Central memory CD4-positive, alpha-beta T cell (primary cell): ENCODE results near the gene ASIC4.

Experiments used
- DNase-seq: peaks from one replicate; pipeline ENCODE4 v3.0.0; 2022

ASIC4 gene

DNA sequence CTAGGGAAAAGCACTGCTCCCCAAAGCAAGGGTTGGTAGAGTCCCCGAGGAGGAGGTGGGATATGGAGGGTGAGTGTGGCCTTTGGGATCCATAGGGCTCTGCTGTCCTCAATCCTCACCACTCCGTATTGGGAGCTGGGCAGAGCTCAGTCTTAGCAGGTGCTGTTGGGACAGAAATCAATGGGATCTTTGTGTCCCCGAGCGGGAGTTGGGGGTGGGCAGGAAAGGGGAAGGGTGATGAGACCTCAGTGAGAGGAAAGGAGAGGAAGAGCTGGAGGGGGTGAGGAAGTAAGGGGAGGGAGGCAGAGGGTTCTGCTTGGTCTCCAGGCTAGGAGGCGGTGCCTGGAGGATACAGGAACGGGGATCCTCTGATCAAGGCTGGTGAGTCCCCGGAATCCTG, 2.6 kb downstream of the ASIC4 start:
- DNase-seq: no peak

DNA sequence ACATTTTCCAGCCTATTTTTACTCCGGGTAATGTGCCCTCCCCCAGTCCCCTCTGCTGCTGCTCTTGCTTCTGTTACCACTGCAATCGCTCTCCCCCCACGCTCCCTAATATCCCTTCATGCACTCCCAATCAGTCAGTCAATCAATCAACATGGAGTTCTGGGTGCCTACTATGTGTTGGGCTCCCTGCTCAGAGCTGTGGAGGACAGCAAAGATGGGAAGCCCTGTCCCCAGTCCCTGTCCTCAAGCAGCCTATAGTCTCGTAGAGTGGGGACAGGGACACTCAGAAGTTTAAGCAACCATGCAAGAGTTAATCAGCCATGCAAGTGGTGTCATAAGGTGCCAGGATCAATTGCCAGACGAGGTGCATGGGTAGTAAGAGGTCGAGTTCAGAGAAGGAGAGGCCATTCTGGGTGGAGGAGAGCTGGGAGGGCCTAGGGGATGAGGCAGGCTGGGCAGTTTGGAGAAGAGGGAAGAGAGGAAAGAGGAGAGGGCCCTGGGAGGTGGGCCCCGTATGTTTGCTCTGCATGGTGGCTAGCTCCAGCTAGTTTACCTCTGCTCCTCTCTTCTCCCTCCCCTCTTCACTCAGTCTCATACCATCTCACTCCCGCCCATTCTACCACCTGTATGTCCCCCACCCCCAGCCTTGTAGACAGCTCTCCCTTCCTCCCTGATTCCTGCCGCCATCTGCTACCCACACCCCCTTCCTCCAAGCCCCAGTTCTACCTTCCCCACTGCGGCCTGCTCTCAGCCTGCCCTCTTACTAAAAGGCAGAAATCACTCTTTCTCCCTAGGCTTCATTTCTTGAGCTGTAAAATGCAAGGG, 3.9 kb downstream of the ASIC4 start:
- no peak for DNase-seq

DNA sequence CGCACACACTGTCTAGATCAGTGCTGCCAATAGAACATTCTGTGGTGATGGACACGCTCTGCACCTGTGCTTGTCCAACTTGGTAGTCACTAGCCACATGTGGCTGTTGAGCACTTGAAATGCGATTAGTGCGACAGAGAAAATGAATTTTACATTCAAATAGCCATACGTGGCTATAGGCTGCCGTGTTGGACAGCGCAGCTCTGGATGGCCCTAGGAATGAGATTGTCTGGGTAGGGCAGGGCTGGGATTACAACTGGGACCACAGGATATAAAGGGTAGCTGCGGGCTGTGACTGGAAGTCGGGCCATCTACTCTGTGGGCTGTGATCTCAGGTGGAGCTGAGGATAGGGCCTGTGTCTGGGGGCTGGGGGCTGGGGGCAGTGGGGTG, 5.2 kb downstream of the ASIC4 start:
- DNase-seq: no peak

DNA sequence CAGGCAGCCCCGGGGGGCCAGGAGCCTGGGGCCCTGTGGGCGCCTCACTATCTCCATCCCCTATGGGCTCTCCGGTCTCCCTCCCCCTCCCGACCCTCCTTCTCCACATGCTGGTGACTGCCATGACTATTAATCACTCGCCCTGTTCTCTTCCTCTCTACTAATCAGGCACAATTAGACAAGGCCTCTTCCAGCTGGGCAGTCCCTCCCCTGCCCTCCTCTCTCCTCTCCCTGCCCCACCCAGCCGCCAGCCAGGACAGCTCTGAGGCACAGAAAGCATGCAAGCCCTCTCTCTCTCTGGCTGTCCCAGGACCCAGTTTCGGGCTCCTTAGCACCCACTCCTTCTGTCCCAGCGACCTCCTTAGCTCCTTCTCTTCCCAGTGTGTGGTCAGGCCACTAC, 5.8 kb downstream of the ASIC4 start:
- DNase-seq: no peak

DNA sequence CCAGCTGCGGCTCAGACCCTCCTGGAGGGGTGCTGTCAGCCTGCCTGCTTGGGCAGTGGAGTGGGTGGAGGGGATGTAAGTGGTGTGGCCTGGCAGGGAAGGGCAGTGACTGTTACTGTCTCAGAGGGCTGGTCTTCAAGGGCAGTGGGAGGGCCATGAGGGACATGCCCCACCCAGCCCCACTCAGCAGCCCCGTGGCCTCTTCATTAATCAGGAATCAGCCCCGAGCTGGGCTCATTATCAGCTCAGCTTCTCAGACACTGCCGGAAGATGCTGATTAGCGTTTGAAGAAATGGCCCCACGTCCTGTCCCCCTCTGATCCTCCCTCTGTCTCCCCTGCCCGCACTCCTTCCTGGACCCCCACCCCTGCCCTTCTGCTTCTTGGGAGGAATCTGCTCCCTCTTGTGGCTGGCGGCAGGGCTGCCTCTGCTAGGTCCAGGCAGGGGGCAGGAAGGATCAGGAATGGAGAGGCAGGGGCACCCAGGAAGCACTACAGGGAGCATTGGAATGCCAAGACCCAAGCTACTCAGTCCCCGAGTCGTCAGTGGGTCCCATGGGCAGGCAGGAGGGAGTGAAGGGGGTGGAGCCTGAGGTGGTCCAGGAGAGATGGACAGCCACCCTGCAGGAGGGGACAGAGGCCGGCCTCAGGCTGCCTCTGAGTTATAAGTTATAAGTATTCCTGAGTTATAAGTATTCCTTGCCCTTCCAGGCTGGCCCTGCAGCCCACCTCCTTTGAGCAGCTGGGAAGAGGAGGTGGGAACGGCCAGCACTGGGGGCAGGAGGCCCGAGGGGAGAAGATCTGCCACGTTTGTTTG, 7.0 kb downstream of the ASIC4 start:
- DNase-seq: no peak

DNA sequence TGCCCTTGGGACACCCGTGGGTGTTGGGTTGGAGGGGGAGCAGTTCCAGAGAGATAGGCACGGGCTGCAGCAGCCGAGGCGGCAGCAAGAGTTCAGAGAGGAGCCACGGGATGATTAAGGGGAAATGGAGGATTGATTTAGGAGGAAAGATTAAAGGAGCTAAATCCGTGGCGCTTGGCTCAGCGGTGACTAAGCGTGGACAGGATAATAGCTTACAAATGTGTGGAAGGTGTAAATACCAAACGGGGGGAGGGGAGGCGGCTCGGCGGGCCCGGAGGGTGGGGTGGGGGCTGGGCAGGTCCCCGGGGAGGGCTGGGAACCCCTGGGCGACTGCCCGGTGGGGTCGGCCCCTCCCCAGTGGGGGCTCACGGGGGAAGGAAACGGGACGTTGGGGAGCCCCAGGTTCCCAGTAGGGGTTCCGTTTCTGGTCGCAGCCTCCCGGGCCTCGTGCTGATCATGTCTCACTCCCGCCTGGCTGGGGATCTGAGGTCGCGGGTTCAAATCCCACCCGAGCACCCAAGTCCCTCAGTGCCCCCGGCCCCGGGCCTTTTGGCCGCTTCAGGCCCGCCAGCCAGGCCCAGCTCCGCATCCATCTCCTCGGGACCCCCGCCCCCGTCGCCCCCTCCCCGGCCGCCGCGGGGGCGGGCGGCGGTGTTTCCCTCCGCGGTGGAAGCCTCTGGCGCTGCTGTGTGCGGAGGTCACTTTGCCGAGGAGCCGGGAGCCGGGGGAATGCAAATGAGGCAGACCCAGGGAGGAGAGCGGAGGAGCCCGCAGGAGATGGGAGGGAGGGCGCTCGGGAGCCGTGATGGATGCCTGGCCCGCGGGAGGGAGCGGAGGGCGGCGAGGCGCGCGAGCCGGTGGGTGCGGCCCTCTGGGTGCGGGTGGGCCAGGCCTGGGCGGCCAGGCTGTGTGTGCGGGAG, 8.1 kb downstream of the ASIC4 start:
- no peak for DNase-seq

DNA sequence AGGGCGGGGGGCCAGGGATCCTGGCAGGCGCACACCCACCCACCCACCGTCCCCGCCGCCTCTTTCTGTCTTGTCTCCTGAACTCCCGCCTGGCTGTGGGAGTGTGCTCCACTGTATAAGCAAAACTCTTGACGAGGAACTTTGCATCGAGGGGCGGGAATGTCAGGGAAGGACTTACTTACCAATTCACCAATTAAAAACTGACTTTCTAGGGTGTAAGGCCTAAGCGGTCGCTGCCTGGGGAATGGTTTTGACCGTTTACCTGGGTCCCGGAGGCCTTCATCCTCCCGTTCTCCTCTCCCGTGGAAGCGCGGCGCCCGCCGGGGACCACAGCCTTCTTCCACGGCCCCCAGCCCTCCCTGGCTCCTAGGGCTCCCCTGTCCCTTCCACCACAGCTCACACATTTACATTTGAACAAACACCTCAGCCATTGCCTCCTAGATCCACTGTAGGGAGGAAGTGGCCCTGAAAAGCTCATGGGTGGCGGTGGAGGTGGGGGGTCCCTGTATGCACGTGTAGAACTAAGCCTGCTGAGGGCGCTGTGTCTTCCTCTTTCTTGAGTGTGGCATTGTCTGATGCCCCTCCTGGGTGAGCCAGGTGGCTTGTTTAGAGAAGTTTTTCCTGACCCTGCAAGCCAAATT, 8.9 kb downstream of the ASIC4 start:
- DNase-seq: no peak

DNA sequence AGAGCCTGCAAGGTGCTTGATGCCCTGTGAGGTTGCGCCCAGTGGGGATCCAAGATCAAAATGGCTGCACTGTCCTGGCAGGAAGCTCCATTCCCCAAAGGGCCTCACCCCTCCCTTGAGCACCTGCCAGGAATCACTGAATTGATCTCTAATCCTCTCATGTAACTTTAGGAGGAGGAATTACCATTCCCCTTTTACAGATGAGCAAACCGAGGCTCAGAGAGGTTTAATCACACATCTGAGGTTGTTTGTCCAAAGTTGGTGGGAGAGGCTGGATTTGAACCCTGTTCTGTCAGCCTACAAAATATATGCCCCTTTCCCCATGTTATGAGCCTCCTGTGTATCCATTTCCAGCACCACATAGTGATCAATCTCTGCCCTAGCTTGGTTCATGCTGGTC, 10.5 kb downstream of the ASIC4 start:
- DNase-seq: no peak

DNA sequence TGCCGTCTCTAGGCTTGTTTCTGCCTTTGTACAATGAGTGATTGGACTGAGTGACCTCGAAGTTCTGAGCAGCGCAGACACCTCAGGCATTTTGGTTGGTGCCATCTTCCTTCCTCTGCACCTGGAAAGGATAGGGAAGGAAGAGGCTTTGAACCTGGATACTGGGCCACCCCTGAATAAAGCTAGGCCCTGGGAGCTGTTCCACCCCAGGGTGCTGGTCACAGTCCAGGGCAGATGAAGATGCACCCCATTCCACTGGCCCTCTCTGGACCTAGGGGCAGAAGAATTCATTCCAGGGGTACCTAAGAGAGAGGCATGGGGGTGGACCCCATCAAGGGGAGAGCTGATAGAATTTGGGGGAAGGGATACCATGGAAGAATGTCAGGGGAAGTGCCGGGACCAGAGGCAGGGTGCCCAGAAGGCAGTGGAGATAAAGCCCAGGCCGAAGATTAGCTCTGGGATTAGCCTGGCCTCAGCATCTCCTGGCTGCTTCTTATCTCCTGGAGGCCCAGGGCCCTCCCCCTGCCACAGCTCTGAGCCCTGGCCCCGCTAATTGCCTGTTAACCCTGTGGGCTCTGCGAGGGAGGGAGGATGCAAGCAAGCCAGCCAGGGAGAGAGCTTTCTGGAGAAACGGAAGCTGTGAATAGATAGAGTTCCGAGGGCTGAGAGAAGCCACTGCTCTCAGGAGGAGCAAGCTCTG, 11.4 kb downstream of the ASIC4 start:
- no peak for DNase-seq

DNA sequence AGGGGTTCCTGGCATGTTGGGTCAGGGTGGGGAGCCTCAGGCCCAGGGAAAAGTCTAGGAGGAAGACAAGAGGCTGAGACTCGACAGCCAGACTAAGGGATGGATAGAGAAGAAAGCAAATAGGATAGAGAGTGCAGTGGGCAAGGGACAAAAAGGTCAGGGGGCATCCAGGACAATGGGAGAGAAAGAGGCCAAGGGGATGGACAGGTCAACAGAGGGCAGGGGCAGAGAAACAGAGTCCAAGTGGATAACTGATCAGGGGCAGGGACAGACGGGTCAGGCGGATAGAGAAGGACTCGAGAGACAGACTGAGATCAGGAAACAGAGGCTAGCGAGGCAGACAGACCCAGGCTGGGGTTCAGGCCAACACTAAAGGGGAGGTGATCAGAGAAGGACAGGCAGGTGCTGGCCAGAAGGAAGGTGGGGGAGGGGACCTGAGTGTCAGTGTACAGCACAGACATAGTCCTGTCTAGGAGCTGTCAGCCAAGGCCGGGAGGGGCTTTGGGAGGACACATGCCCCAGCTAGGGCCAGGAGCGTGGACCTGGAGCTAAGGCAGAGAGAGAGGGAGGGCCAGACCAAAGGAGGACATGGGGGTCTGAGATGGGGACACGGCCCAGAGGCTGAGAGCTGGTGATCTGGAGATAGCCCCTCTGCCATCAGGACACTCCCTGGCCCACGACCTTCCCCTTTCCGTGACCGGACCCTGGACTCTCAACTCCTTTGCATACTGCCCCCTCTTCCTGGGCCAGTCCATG, 12.2 kb downstream of the ASIC4 start:
- DNase-seq: no peak

DNA sequence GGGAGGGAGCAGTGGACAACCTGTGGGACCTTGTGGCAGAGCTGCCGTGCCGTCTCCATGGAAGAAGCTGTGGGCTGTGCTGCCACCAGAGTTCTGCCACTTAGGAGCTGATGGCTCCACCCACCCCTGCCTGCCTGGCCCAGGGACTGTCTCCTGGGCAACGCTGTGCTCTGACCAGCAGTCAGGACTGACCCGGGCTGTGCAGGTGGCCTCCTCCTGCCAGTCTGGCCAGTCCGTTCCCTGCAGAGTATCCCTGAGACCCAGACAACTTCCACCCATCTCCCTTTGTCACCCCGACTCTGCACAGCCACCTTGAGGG, 12.8 kb downstream of the ASIC4 start:
- DNase-seq: no peak

DNA sequence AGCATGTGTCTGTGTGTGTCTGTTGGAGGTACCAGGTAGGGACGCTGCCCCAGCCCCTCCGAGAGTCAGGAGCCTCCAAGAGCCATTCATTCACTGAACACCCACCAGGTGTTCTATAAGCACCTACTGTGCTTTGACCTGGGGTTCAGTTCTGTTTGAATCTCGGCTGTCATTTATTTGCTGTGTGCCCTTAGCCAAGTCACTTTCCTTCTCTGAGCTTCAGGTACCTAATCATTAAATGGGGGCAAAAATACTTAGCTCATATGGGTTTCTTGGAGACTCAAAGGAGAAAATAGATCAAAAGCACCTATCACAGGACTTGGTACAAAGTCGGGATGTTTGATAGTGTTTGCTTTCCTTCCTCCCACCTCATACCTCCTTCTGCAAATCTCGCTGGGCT, 13.2 kb downstream of the ASIC4 start:
- no peak for DNase-seq

DNA sequence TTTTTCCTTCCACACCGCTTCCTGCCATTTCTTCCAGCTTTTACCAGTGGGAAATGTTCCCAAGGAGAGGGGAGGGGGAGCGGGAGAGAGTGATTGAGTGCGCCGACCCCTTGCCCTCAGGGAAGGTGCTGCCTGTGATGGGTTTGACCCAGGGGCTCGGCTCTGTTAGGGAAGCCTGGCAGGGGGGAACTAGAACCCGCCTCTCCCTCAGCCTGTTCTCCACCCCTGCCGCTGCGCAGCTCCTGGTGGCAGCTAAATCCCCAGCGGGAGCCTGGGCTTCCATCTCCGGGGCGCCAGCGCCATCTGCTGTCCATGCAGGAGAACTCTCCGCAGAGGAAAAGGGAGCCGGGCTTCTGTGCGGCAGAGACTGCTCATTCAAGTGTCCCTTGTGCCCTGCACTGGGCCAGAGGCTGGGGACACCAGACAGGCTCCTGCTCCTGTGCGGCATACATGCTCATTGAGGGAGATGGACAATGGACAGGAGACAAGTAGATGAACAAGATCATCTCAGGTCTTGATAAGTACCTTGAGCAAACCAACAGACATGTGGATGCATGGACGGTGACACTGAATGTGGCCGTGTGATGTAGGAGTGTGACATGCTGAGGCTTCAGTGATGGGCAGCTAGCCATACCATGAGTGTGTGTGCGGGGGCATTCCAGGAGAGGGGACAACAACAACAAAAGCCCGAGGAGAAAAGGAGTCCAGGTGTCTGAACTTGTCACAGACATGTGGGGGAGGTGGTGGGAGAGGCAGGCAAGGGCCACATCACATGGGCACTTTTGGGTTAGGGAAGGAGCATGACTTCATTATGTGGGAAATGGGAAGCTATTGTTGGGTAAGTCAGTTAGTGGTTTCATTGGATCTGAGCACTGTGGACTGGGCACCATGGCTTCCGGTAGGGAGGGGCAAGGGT, 16.0 kb downstream of the ASIC4 start:
- peak; percentile 79 for DNase-seq

DNA sequence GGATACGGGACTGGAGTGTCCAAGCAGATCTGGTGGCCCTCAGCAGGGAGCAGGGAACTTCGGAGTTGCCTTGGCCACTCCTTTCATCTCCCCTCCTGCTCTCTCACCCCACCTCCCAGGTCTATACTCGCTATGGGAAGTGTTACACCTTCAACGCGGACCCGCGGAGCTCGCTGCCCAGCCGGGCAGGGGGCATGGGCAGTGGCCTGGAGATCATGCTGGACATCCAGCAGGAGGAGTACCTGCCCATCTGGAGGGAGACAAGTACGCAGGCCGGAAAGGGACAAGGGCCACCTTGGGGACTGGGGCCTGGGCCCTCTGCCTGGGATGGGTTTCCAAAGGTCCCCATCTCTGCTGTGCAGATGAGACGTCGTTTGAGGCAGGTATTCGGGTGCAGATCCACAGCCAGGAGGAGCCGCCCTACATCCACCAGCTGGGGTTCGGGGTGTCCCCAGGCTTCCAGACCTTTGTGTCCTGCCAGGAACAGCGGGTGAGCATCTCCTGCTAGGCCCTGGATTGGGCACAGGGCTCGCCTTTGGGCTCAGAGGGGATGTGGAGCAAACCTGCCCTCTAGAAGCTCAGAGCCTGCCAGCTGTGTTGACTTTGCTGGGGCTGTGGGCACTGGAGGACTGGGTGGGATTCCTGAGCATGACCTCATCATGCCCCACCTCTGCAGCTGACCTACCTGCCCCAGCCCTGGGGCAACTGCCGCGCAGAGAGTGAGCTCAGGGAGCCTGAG, 17.5 kb downstream of the ASIC4 start:
- no peak for DNase-seq

DNA sequence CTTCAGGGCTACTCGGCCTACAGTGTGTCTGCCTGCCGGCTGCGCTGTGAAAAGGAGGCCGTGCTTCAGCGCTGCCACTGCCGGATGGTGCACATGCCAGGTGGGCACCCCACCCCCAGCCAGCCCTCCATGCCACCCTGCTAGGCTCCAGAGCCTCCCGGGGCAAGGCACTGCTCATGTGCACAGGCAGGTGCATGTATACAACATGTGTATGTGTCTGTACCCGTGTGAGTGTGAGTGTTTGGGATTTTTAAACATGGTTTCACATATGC, 18.0 kb downstream of the ASIC4 start:
- no peak for DNase-seq

DNA sequence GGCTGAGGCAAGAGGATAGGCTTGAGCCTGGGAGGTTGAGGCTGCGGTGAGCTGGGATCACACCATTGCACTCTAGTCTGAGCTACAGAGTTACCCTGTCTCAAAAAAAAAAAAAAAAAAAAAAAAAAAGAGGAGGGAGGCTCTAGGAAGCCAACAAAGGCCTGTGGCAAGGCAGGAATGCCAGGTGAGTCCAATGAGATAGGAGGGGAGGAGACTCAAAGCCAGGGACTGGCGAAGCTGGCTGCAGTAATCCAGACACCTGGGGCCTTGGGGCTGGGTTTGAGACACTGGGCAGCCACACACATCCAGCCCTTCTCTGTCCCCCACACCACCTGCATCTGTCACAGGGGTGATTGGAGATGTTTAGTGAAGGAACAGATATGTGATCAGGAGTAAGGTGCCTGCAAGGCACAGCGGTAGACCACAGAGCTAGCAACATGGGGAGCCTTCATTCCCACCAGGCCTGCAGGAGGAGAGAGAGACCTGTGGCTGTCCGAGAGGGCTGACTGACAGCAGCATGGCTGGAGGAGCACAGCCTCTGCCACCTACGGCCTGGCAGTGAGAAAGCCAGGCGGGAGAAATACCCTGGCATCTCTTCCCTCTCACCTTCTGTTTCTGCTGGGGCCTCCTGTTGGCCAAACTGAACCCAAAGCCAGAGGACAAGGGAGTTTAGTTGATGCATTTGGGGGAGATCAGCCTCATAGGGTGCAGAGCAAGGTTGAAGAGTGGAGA, 19.8 kb downstream of the ASIC4 start:
- DNase-seq: no peak

DNA sequence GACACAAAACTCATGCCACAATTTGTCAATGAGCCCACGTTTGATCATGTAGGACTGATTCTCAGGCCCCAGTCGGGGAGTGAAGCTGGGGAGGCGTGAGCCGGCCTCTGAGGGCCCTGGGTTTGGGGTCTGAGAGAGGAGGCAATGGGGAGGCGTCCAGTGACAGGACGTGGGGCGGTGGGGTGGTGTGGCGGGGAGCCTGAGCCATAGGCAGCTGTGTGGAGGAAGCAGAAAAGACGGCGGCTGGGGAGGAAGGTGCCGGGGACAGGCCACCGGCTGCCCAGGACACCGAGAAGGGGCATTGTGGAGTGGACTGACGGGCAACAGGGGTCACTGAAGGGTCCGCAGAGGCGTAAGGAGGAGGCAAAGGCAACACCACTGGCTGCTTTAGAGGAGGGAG, 22.1 kb downstream of the ASIC4 start:
- DNase-seq: no peak

DNA sequence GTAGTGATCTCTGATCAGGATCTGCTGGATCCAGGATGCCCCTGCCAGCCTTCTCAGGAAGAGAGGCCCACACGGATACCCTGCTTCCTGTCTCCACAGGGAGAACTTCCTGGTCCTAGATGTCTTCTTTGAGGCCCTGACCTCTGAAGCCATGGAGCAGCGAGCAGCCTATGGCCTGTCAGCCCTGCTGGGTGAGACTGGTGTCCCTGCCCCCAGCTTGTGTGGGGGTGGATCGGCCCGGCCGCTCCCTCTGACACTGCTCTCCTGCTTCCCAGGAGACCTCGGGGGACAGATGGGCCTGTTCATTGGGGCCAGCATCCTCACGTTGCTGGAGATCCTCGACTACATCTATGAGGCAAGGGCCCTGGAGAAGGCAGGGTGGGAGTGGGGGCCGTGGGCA, 22.7 kb downstream of the ASIC4 start:
- DNase-seq: no peak
